ENCODE data around the gene OR56A3. TPM values are rescaled to one million over a fixed set of nuclear protein-coding genes. Genes with fewer than 3 reads are reported as not detected.
"Not testable (repeated sequence)": the region's sequence is repeated elsewhere in the genome, so short reads cannot be mapped to it uniquely, and the experiment has no call there.

OR56A3 gene
- total RNA-seq, 2 donors from 2014 or later = not detected

GRCh38 chr11:5938603-5938965 lies 3.5 kb upstream of the OR56A3 start:
- Histone ChIP-seq H3K9me3 (ENCODE audit: control insufficient read depth, low read length) (no peaks in the 10 kb centered on the region), H3K27me3 (ENCODE audit: control insufficient read depth, insufficient read depth, low read length, poor library complexity, severe bottlenecking) (no peaks in the 10 kb centered on the region), H3K4me1 (ENCODE audit: control insufficient read depth, insufficient read depth, low read length) (no peaks in the 10 kb centered on the region), H3K36me3 (ENCODE audit: control insufficient read depth, insufficient read depth, low read length) (no peaks in the 10 kb centered on the region), H3K4me3 (ENCODE audit: low read length) (no peak overlapping the region), H3K9ac (ENCODE audit: extremely low read depth, low read length, poor library complexity, severe bottlenecking) (no peak overlapping the region), H3K27ac (ENCODE audit: low read depth, low read length) (no peak overlapping the region)
- no peak for DNase-seq
- no peak overlapping the region for H3K27ac Mint-ChIP-seq
- H3K4me1 Mint-ChIP-seq = no peaks in the 10 kb centered on the region
- H3K36me3 Mint-ChIP-seq (ENCODE audit: low read depth) = no peaks in the 10 kb centered on the region
- no peaks in the 10 kb centered on the region for H3K27me3 Mint-ChIP-seq (ENCODE audit: insufficient read depth)
- TF ChIP-seq CTCF (conservative IDR thresholded peaks at IDR 0.05) = no peak
- no peak overlapping the region for H3K4me3 Mint-ChIP-seq
- H3K9me3 Mint-ChIP-seq = peaks cover 19% of the 10 kb centered on the region
- WGBS, 2 experiments (ENCODE audit: insufficient coverage in 1 of 2, insufficient read length in 1 of 2) = 94 to 98% methylated on average over 17 to 21 of the region's 21 CpGs

GRCh38 chr11:5940748-5941147 lies 1.3 kb upstream of the OR56A3 start:
- 100% methylated on average over 2 of the region's 2 CpGs for WGBS, 2 experiments (ENCODE audit: insufficient coverage in 1 of 2, insufficient read length in 1 of 2)
- no peaks in the 10 kb centered on the region for H3K4me1 Mint-ChIP-seq

GRCh38 chr11:5955586-5955985 lies 13.5 kb downstream of the OR56A3 start:
- H3K9me3 Mint-ChIP-seq = peaks cover 12% of the 10 kb centered on the region
- no peak overlapping the region for H3K9ac ChIP-seq (ENCODE audit: extremely low read depth, low read length, poor library complexity, severe bottlenecking)
- H3K27me3 Mint-ChIP-seq (ENCODE audit: insufficient read depth) = no peaks in the 10 kb centered on the region
- no peak overlapping the region for H3K27ac Mint-ChIP-seq
- no peak overlapping the region for H3K4me3 ChIP-seq (ENCODE audit: low read length)
- 94% methylated on average over 3 of the region's 3 CpGs; no CpG with 5 or more reads in 1 of the 2 experiments for WGBS, 2 experiments (ENCODE audit: insufficient coverage in 1 of 2, insufficient read length in 1 of 2)
- H3K9me3 ChIP-seq (ENCODE audit: control insufficient read depth, low read length) = peaks cover 7% of the 10 kb centered on the region
- no peaks in the 10 kb centered on the region for H3K36me3 Mint-ChIP-seq (ENCODE audit: low read depth)
- no peak overlapping the region for H3K27ac ChIP-seq (ENCODE audit: low read depth, low read length)
- H3K4me1 Mint-ChIP-seq = no peaks in the 10 kb centered on the region
- no peak for TF ChIP-seq CTCF (conservative IDR thresholded peaks at IDR 0.05)
- H3K4me3 Mint-ChIP-seq = no peak overlapping the region
- H3K27me3 ChIP-seq (ENCODE audit: control insufficient read depth, insufficient read depth, low read length, poor library complexity, severe bottlenecking) = no peaks in the 10 kb centered on the region
- DNase-seq = no peak
- H3K36me3 ChIP-seq (ENCODE audit: control insufficient read depth, insufficient read depth, low read length) = no peaks in the 10 kb centered on the region
- H3K4me1 ChIP-seq (ENCODE audit: control insufficient read depth, insufficient read depth, low read length) = no peaks in the 10 kb centered on the region

More at GRCh38 chr11:5940748-5941147, 1.3 kb upstream of the OR56A3 start:
- TF ChIP-seq CTCF (conservative IDR thresholded peaks at IDR 0.05) = no peak
- Histone ChIP-seq H3K36me3 (ENCODE audit: control insufficient read depth, insufficient read depth, low read length) (no peaks in the 10 kb centered on the region), H3K4me1 (ENCODE audit: control insufficient read depth, insufficient read depth, low read length) (no peaks in the 10 kb centered on the region), H3K9ac (ENCODE audit: extremely low read depth, low read length, poor library complexity, severe bottlenecking) (no peak overlapping the region), H3K9me3 (ENCODE audit: control insufficient read depth, low read length) (no peaks in the 10 kb centered on the region), H3K27ac (ENCODE audit: low read depth, low read length) (no peak overlapping the region), H3K27me3 (ENCODE audit: control insufficient read depth, insufficient read depth, low read length, poor library complexity, severe bottlenecking) (no peaks in the 10 kb centered on the region), H3K4me3 (ENCODE audit: low read length) (no peak overlapping the region)
- Mint-ChIP-seq H3K27me3 (ENCODE audit: insufficient read depth) (no peaks in the 10 kb centered on the region), H3K27ac (no peak overlapping the region), H3K9me3 (peaks cover 11% of the 10 kb centered on the region), H3K4me3 (no peak overlapping the region), H3K36me3 (ENCODE audit: low read depth) (no peaks in the 10 kb centered on the region)
- no peak for DNase-seq

DNA sequence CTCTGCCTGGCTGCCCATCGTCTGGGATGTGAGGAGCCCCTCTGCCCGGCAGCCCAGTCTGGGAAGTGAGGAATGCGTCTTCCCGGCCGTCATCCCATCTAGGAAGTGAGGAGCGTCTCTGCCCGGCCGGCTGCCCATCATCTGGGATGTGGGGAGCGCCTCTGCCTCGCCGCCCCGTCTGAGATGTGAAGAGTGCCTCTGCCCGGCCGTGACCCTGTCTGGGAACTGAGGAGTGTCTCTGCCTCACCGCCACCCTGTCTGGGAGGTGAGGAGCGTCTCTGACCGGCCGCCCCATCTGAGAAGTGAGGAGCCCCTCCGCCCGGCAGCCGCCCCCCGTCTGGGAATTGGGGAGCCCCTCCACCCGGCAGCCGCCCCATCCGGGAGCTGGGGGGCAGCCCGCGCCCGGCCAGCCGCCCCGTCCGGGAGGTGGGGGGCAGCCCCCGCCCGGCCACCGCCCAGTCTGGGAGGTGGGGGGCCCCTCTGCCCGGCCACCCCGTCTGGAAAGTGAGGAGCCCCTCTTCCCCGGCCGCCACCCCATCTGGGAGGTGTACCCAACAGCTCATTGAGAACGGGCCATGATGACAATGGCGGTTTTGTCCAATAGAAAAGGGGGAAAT lies 18.8 kb downstream of the OR56A3 start:
- not testable (repeated sequence) for H3K4me3 Mint-ChIP-seq, H3K4me1 Mint-ChIP-seq
- peaks cover 39% of the 10 kb centered on the region for H3K9me3 Mint-ChIP-seq

More for the DNA sequence above, 18.8 kb downstream of the OR56A3 start:
- DNase-seq; H3K27me3 ChIP-seq (ENCODE audit: control insufficient read depth, insufficient read depth, low read length, poor library complexity, severe bottlenecking); H3K36me3 Mint-ChIP-seq (ENCODE audit: low read depth); H3K4me3 ChIP-seq (ENCODE audit: low read length); H3K27ac ChIP-seq (ENCODE audit: low read depth, low read length); H3K36me3 ChIP-seq (ENCODE audit: control insufficient read depth, insufficient read depth, low read length); H3K27ac Mint-ChIP-seq; H3K4me1 ChIP-seq (ENCODE audit: control insufficient read depth, insufficient read depth, low read length); H3K9ac ChIP-seq (ENCODE audit: extremely low read depth, low read length, poor library complexity, severe bottlenecking); H3K27me3 Mint-ChIP-seq (ENCODE audit: insufficient read depth): not testable (repeated sequence)
- 84 to 91% methylated on average over 16 to 40 of the region's 40 CpGs for WGBS, 2 experiments (ENCODE audit: insufficient coverage in 1 of 2, insufficient read length in 1 of 2)
- H3K9me3 ChIP-seq (ENCODE audit: control insufficient read depth, low read length) = peaks cover 24% of the 10 kb centered on the region

Data from endodermal cell (in vitro differentiated cells).